Nucleus accumbens (tissue), 56 donors: ENCODE results near the gene CYTL1.
A peak's percentile ranks its signal among the peaks of the same experiment; 100 is the strongest.
"Not testable (repeated sequence)": the region's sequence is repeated elsewhere in the genome, so short reads cannot be mapped to it uniquely, and the experiment has no call there.

Experiments
- DNase-seq, 56 donors: peaks; one replicate each; lab custom pipeline; 2025; lab: John Stamatoyannopoulos, UW

Gene CYTL1

GRCh38 chr4:5003372-5003857 lies 15.8 kb downstream of the CYTL1 start:
- no peak for DNase-seq

GRCh38 chr4:5001641-5002040 lies 17.6 kb downstream of the CYTL1 start:
- not testable (repeated sequence) for DNase-seq

GRCh38 chr4:4996935-4997334 lies 22.3 kb downstream of the CYTL1 start:
- not testable (repeated sequence) for DNase-seq

- no peak for DNase-seq
Observed at GRCh38 chr4:4995908-4996265, 23.4 kb downstream of the CYTL1 start.

- DNase-seq = peak in 33 of 56 donors; percentile 6 to 71 (median 24)
Observed at GRCh38 chr4:4995103-4995907, 24.0 kb downstream of the CYTL1 start.

GRCh38 chr4:4994312-4995097 lies 24.8 kb downstream of the CYTL1 start:
- no peak for DNase-seq

GRCh38 chr4:4992833-4993232 lies 26.4 kb downstream of the CYTL1 start:
- no peak for DNase-seq

- no peak for DNase-seq
Observed at GRCh38 chr4:4991541-4992099, 27.6 kb downstream of the CYTL1 start.

GRCh38 chr4:4990857-4991540 lies 28.3 kb downstream of the CYTL1 start:
- peak in 5 of 56 donors; percentile 4 to 40 (median 19) for DNase-seq

- DNase-seq = no peak
Observed at GRCh38 chr4:4990329-4990728, 28.9 kb downstream of the CYTL1 start.

- no peak for DNase-seq
Observed at GRCh38 chr4:4989083-4989622, 30.1 kb downstream of the CYTL1 start.

GRCh38 chr4:4987656-4988055 lies 31.6 kb downstream of the CYTL1 start:
- DNase-seq = no peak

- DNase-seq = no peak
Observed at GRCh38 chr4:4986841-4987240, 32.4 kb downstream of the CYTL1 start.

GRCh38 chr4:4985844-4986243 lies 33.4 kb downstream of the CYTL1 start:
- DNase-seq = no peak

GRCh38 chr4:4985036-4985435 lies 34.2 kb downstream of the CYTL1 start:
- DNase-seq = no peak

- DNase-seq = no peak
Observed at GRCh38 chr4:4984186-4984585, 35.1 kb downstream of the CYTL1 start.

GRCh38 chr4:4981827-4982226 lies 37.4 kb downstream of the CYTL1 start:
- DNase-seq = no peak

GRCh38 chr4:4981427-4981826 lies 37.8 kb downstream of the CYTL1 start:
- no peak for DNase-seq

- DNase-seq = no peak
Observed at GRCh38 chr4:4980621-4981230, 38.5 kb downstream of the CYTL1 start.

- DNase-seq = no peak
Observed at GRCh38 chr4:4979971-4980370, 39.3 kb downstream of the CYTL1 start.
